ENCODE measurements around the gene WDFY4. TPM values are rescaled to one million over a fixed set of nuclear protein-coding genes. Genes with fewer than 3 reads are reported as not detected.
"Not testable (repeated sequence)": the region's sequence is repeated elsewhere in the genome, so short reads cannot be mapped to it uniquely, and the experiment has no call there.

WDFY4 gene
- total and polyA plus RNA-seq, 2 experiments from 2014 or later = not detected

GRCh38 chr10:48638158-48638557, 46.5 kb upstream of the WDFY4 start:
- Histone ChIP-seq H4K20me1 (ENCODE audit: insufficient read depth) (no peaks in the 10 kb centered on the region), H2AFZ (no peak overlapping the region), H3K27ac (no peak overlapping the region), H3F3A (ENCODE audit: insufficient read depth) (peaks cover 19% of the 10 kb centered on the region), H3K36me3 (ENCODE audit: low read depth) (no peaks in the 10 kb centered on the region; the same call in 1 of the 2 replicates), H3K9me2 (ENCODE audit: insufficient read depth) (no peaks in the 10 kb centered on the region), H3K9me3 (ENCODE audit: low read depth) (no peaks in the 10 kb centered on the region), H3K4me2 (ENCODE audit: unreplicated experiment) (no peak overlapping the region), H3K79me2 (ENCODE audit: insufficient read depth) (peaks cover 45% of the 10 kb centered on the region), H3K4me3 (no peak overlapping the region), H3K27me3 (replicated peaks; ENCODE audit: insufficient read depth) (no peaks in the 10 kb centered on the region), H3K4me1 (ENCODE audit: insufficient read depth) (peaks cover 32% of the 10 kb centered on the region), H3K9ac (no peak overlapping the region)
- TF ChIP-seq EZH2 (IDR thresholded peaks at IDR 0.05; ENCODE audit: insufficient read depth, poor library complexity, severe bottlenecking) = no peak
- TF ChIP-seq EZH2phosphoT487 (IDR thresholded peaks at IDR 0.05; ENCODE audit: insufficient read depth, low read depth) = no peak
- in situ Hi-C loops (cut with MboI) = no loop called here
- DNase-seq = no peak
- 95 to 99% methylated on average over 4 of the region's 4 CpGs for WGBS, 2 experiments (ENCODE audit: low coverage in 1 of 2, low lambda C conversion rate in 2 of 2, missing lambda C conversion rate in 2 of 2)

GRCh38 chr10:48638739-48639527, 45.7 kb upstream of the WDFY4 start:
- Histone ChIP-seq H3F3A (ENCODE audit: insufficient read depth) (peaks cover 13% of the 10 kb centered on the region), H3K27me3 (replicated peaks; ENCODE audit: insufficient read depth) (no peaks in the 10 kb centered on the region), H3K9me3 (ENCODE audit: low read depth) (no peaks in the 10 kb centered on the region), H3K36me3 (ENCODE audit: low read depth) (no peaks in the 10 kb centered on the region; the same call in 1 of the 2 replicates), H3K4me1 (ENCODE audit: insufficient read depth) (peaks cover 24% of the 10 kb centered on the region), H2AFZ (no peak overlapping the region), H3K9ac (no peak overlapping the region), H3K4me2 (ENCODE audit: unreplicated experiment) (no peak overlapping the region), H3K27ac (no peak overlapping the region), H3K79me2 (ENCODE audit: insufficient read depth) (peaks cover 48% of the 10 kb centered on the region), H4K20me1 (ENCODE audit: insufficient read depth) (no peaks in the 10 kb centered on the region), H3K9me2 (ENCODE audit: insufficient read depth) (no peaks in the 10 kb centered on the region), H3K4me3 (no peak overlapping the region)
- no peak for TF ChIP-seq EZH2 (IDR thresholded peaks at IDR 0.05; ENCODE audit: insufficient read depth, poor library complexity, severe bottlenecking)
- no peak for DNase-seq
- in situ Hi-C loops (cut with MboI) = no loop called here
- WGBS, 2 experiments (ENCODE audit: low coverage in 1 of 2, low lambda C conversion rate in 2 of 2, missing lambda C conversion rate in 2 of 2) = 95 to 97% methylated on average over 4 of the region's 4 CpGs

- in situ Hi-C loops (cut with MboI) = no loop called here
- Histone ChIP-seq H3K9ac (no peak overlapping the region), H3K27me3 (replicated peaks; ENCODE audit: insufficient read depth) (no peaks in the 10 kb centered on the region), H3K9me2 (ENCODE audit: insufficient read depth) (no peaks in the 10 kb centered on the region), H3K36me3 (ENCODE audit: low read depth) (no peaks in the 10 kb centered on the region; the same call in 1 of the 2 replicates), H3K27ac (no peak overlapping the region), H3K79me2 (ENCODE audit: insufficient read depth) (peaks cover 55% of the 10 kb centered on the region), H3K4me3 (no peak overlapping the region), H3K4me2 (ENCODE audit: unreplicated experiment) (no peak overlapping the region), H4K20me1 (ENCODE audit: insufficient read depth) (no peaks in the 10 kb centered on the region), H3F3A (ENCODE audit: insufficient read depth) (peaks cover 8% of the 10 kb centered on the region), H2AFZ (no peak overlapping the region), H3K9me3 (ENCODE audit: low read depth) (no peaks in the 10 kb centered on the region), H3K4me1 (ENCODE audit: insufficient read depth) (peaks cover 19% of the 10 kb centered on the region)
- TF ChIP-seq EZH2phosphoT487 (IDR thresholded peaks at IDR 0.05; ENCODE audit: insufficient read depth, low read depth) = no peak
- no peak for TF ChIP-seq EZH2 (IDR thresholded peaks at IDR 0.05; ENCODE audit: insufficient read depth, poor library complexity, severe bottlenecking)
- no peak for DNase-seq
- 60 to 71% methylated on average over 1 of the region's 1 CpG for WGBS, 2 experiments (ENCODE audit: low coverage in 1 of 2, low lambda C conversion rate in 2 of 2, missing lambda C conversion rate in 2 of 2)
These were observed 45.0 kb upstream of the WDFY4 start for GRCh38 chr10:48639632-48640031.

- Histone ChIP-seq H4K20me1 (ENCODE audit: insufficient read depth) (no peaks in the 10 kb centered on the region), H2AFZ (no peak overlapping the region), H3K4me1 (ENCODE audit: insufficient read depth) (peaks cover 12% of the 10 kb centered on the region), H3K9me2 (ENCODE audit: insufficient read depth) (no peaks in the 10 kb centered on the region), H3K79me2 (ENCODE audit: insufficient read depth) (peaks cover 62% of the 10 kb centered on the region), H3K27me3 (replicated peaks; ENCODE audit: insufficient read depth) (no peaks in the 10 kb centered on the region), H3K27ac (no peak overlapping the region), H3F3A (ENCODE audit: insufficient read depth) (peaks cover 1% of the 10 kb centered on the region), H3K4me3 (no peak overlapping the region), H3K4me2 (ENCODE audit: unreplicated experiment) (no peak overlapping the region), H3K36me3 (ENCODE audit: low read depth) (no peaks in the 10 kb centered on the region; the same call in 1 of the 2 replicates), H3K9ac (no peak overlapping the region), H3K9me3 (ENCODE audit: low read depth) (no peaks in the 10 kb centered on the region)
- in situ Hi-C loops (cut with MboI) = no loop called here
- no peak for TF ChIP-seq EZH2 (IDR thresholded peaks at IDR 0.05; ENCODE audit: insufficient read depth, poor library complexity, severe bottlenecking)
- no peak for TF ChIP-seq EZH2phosphoT487 (IDR thresholded peaks at IDR 0.05; ENCODE audit: insufficient read depth, low read depth)
- DNase-seq = no peak
- 76 to 91% methylated on average over 1 of the region's 1 CpG for WGBS, 2 experiments (ENCODE audit: low coverage in 1 of 2, low lambda C conversion rate in 2 of 2, missing lambda C conversion rate in 2 of 2)
These were observed 44.3 kb upstream of the WDFY4 start for GRCh38 chr10:48640326-48640725.

GRCh38 chr10:48641099-48641690, 43.5 kb upstream of the WDFY4 start:
- H3K9me3 ChIP-seq (ENCODE audit: low read depth); H3K36me3 ChIP-seq (ENCODE audit: low read depth); H3K27ac ChIP-seq; H3K9ac ChIP-seq; H3K9me2 ChIP-seq (ENCODE audit: insufficient read depth); H3K4me3 ChIP-seq; in situ Hi-C loops (cut with MboI); H3K4me2 ChIP-seq (ENCODE audit: unreplicated experiment); H3K27me3 ChIP-seq (replicated peaks; ENCODE audit: insufficient read depth); H3F3A ChIP-seq (ENCODE audit: insufficient read depth); H2AFZ ChIP-seq; H4K20me1 ChIP-seq (ENCODE audit: insufficient read depth); DNase-seq: not testable (repeated sequence)
- Histone ChIP-seq H3K4me1 (ENCODE audit: insufficient read depth) (peaks cover 11% of the 10 kb centered on the region), H3K79me2 (ENCODE audit: insufficient read depth) (peaks cover 71% of the 10 kb centered on the region)
- WGBS, 2 experiments (ENCODE audit: low coverage in 1 of 2, low lambda C conversion rate in 2 of 2, missing lambda C conversion rate in 2 of 2) = 93 to 94% methylated on average over 4 of the region's 4 CpGs
